Stimulated activated naive B cell treated with anti-CD40 and anti-IgM and Interleukin-4, amounts not matched to agents 10 μg/mL and 1 μg/mL and 100 μg/mL, for 72 hours (primary cell): Measurements from ENCODE around the gene WNT2B.

ENCODE experiments used
- ATAC-seq, 2 donors: fragments of 150-1000 bp; cut with Tn5 transposase; replicated peaks; 2 replicates each; pipeline ENCODE4 v1.10.0; 2021; ENCODE audit warnings: moderate library complexity in 1 of 2
- DNase-seq: peaks from one replicate; pipeline ENCODE4 v3.0.0; 2021
- H3K27ac Mint-ChIP-seq: one replicate; pipeline ENCODE4 v1.8.0; 2022; ENCODE audit warnings: mild to moderate bottlenecking, mixed read lengths
- H3K27me3 Mint-ChIP-seq, 2 donors: one replicate each; pipeline ENCODE4 v1.8.0; 2022; ENCODE audit warnings: mixed read lengths in 2 of 2
- H3K36me3 Mint-ChIP-seq, 2 donors: one replicate each; pipeline ENCODE4 v1.8.0; 2022; ENCODE audit warnings: mixed read lengths in 2 of 2, mild to moderate bottlenecking in 1 of 2
- H3K4me1 Mint-ChIP-seq, 2 donors: one replicate each; pipeline ENCODE4 v1.8.0; 2022; ENCODE audit warnings: mixed read lengths in 2 of 2, mild to moderate bottlenecking in 1 of 2
- H3K4me3 Mint-ChIP-seq, 2 donors: one replicate each; pipeline ENCODE4 v1.8.0; 2022; ENCODE audit warnings: mild to moderate bottlenecking in 2 of 2, mixed read lengths in 2 of 2, moderate library complexity in 1 of 2
- H3K9me3 Mint-ChIP-seq, 2 donors: one replicate each; pipeline ENCODE4 v1.8.0; 2022; ENCODE audit warnings: mixed read lengths in 2 of 2, mild to moderate bottlenecking in 1 of 2

Gene WNT2B

GRCh38 chr1:112544751-112545150, 36.0 kb downstream of the WNT2B start:
- Mint-ChIP-seq H3K27me3 (no peaks in the 10 kb centered on the region), H3K9me3 (no peaks in the 10 kb centered on the region), H3K36me3 (peaks cover 5 to 15% of the 10 kb centered on the region in 2 donors), H3K4me1 (no peaks in the 10 kb centered on the region), H3K4me3 (no peak overlapping the region), H3K27ac (no peak overlapping the region)
- ATAC-seq, result no peak
- DNase-seq, result no peak

GRCh38 chr1:112546076-112546475, 37.3 kb downstream of the WNT2B start:
- H3K4me3 Mint-ChIP-seq, result no peak overlapping the region
- no peaks in the 10 kb centered on the region for H3K27me3 Mint-ChIP-seq
- no peaks in the 10 kb centered on the region for H3K9me3 Mint-ChIP-seq
- H3K36me3 Mint-ChIP-seq, result peaks cover 4 to 5% of the 10 kb centered on the region in 2 donors
- no peaks in the 10 kb centered on the region for H3K4me1 Mint-ChIP-seq
- DNase-seq (no peak), ATAC-seq (no peak)
- no peak overlapping the region for H3K27ac Mint-ChIP-seq

DNA sequence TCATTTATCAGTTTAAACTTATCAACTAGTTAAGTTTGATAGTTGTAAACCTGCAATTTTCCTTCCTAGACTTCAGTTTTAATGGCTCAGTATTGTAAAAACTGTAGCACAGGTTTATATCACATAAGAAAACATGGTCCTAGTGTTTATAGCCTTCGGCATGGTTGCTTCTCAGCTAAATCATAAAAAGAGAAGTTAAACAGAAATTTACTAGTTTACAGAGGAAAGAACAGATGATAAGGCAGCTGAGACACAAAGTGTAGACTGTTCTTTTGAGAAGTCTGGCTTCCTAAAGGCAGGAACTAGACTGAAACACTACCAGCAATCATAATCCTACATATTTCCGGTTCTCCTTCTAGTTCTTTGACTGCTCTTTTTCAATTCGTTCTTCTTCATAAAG, 39.8 kb downstream of the WNT2B start:
- Mint-ChIP-seq H3K27ac (no peak overlapping the region), H3K36me3 (peaks cover 0 to 7% of the 10 kb centered on the region in 2 donors), H3K4me1 (no peaks in the 10 kb centered on the region), H3K27me3 (no peaks in the 10 kb centered on the region), H3K4me3 (no peak overlapping the region), H3K9me3 (no peaks in the 10 kb centered on the region)
- ATAC-seq, result no peak
- no peak for DNase-seq

GRCh38 chr1:112549590-112549989, 40.8 kb downstream of the WNT2B start:
- Mint-ChIP-seq H3K27ac (no peak overlapping the region), H3K4me1 (no peaks in the 10 kb centered on the region), H3K4me3 (no peak overlapping the region), H3K9me3 (no peaks in the 10 kb centered on the region), H3K27me3 (no peaks in the 10 kb centered on the region), H3K36me3 (peaks cover under 1 to 7% of the 10 kb centered on the region in 2 donors)
- ATAC-seq (no peak), DNase-seq (no peak)

DNA sequence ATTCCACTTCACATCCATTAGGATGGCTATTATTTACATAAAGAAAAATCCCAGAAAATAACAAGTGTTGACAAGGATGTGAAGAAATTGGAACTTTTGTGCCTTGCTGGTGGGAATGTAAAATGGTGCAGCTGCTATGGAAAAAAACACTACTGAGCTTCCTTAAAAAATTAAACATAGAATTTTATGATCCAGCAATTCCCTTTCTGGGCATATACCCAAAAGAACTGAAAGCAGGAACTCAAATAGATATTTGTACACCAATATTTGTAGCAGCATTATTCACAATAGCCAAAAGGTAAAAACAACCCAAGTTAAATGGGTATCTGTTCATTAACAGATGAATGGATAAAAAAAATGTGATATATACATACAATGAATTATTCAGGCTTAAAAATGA, 45.6 kb downstream of the WNT2B start:
- Mint-ChIP-seq H3K27me3 (no peaks in the 10 kb centered on the region), H3K4me1 (peaks cover 3 to 6% of the 10 kb centered on the region in 2 donors), H3K36me3 (peaks cover 3 to 13% of the 10 kb centered on the region in 2 donors), H3K4me3 (no peak overlapping the region), H3K9me3 (no peaks in the 10 kb centered on the region), H3K27ac (no peak overlapping the region)
- no peak for DNase-seq
- ATAC-seq, result no peak

DNA sequence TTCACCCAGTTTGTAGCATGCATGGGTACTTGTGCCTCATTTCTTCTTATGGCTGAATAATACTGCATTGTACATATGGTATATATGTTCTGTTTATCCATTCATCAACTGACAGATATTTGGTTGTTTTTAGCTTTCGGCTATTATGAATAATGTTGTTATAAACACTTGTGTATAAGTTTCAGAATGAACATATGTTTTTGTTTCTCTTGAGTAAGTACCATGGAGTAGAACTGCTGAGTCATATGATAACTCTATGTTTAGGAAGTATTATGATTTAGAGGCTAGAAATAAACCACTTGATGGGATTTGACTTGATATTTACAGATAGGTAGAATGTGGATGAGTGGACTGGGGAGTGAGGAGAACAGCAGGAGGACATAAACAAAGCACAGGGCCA, 48.6 kb downstream of the WNT2B start:
- Mint-ChIP-seq H3K4me1 (peaks cover 3 to 6% of the 10 kb centered on the region in 2 donors), H3K9me3 (no peaks in the 10 kb centered on the region), H3K4me3 (no peak overlapping the region), H3K36me3 (peaks cover 5 to 13% of the 10 kb centered on the region in 2 donors), H3K27me3 (no peaks in the 10 kb centered on the region), H3K27ac (no peak overlapping the region)
- DNase-seq (no peak), ATAC-seq (no peak)

DNA sequence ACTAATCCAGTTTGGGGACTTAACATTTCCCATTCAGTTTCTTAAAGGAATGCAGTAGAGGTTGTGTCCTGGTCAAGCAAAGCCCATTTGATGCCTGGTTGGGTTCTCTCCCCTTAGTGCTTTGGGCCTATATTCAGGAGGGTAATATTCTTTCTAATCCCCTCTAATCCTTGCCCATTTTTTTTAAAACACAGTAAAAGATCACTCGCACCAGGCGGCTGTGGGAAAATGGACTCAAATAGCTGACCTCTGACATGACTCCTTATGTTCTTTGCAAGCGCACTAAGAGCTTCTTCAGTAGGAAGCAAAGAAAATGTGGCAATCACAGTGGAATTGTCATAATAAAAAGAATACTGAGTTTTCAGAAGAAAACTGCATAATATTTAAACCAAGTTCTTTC, 49.9 kb downstream of the WNT2B start:
- ATAC-seq (no peak), DNase-seq (no peak)
- Mint-ChIP-seq H3K9me3 (no peaks in the 10 kb centered on the region), H3K4me1 (peaks cover 3 to 6% of the 10 kb centered on the region in 2 donors), H3K4me3 (no peak overlapping the region), H3K36me3 (peaks cover 4 to 13% of the 10 kb centered on the region in 2 donors), H3K27me3 (no peaks in the 10 kb centered on the region), H3K27ac (no peak overlapping the region)

GRCh38 chr1:112563341-112563740, 54.6 kb downstream of the WNT2B start:
- H3K27ac Mint-ChIP-seq, result no peak overlapping the region
- DNase-seq (no peak), ATAC-seq (no peak)
- peaks cover 0 to 3% of the 10 kb centered on the region in 2 donors for H3K4me1 Mint-ChIP-seq
- no peaks in the 10 kb centered on the region for H3K9me3 Mint-ChIP-seq
- H3K4me3 Mint-ChIP-seq, result no peak overlapping the region
- H3K27me3 Mint-ChIP-seq, result no peaks in the 10 kb centered on the region
- peaks cover 8 to 13% of the 10 kb centered on the region in 2 donors for H3K36me3 Mint-ChIP-seq

DNA sequence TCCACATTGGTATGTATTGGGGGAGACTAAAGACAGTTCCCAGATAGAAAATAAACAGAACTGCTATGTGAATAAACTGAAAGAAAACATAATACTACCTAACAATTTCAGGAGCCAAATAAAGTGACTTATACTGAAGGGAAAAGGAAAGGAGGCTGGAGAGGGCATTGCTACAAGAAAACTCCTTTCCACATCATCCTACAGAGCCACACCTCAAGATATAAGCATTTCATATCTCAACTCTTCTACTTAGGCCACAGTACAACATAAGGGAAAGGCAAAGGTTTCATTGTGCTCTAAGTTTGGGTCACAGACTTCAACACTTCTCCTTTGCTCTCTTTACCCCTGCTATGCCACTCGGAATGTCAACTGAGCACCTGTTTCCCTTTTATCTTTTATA, 55.3 kb downstream of the WNT2B start:
- no peaks in the 10 kb centered on the region for H3K9me3 Mint-ChIP-seq
- peaks cover 0 to 3% of the 10 kb centered on the region in 2 donors for H3K4me1 Mint-ChIP-seq
- peaks cover 8 to 14% of the 10 kb centered on the region in 2 donors for H3K36me3 Mint-ChIP-seq
- no peak for DNase-seq
- H3K27ac Mint-ChIP-seq, result no peak overlapping the region
- ATAC-seq, result no peak
- H3K4me3 Mint-ChIP-seq, result no peak overlapping the region
- no peaks in the 10 kb centered on the region for H3K27me3 Mint-ChIP-seq

DNA sequence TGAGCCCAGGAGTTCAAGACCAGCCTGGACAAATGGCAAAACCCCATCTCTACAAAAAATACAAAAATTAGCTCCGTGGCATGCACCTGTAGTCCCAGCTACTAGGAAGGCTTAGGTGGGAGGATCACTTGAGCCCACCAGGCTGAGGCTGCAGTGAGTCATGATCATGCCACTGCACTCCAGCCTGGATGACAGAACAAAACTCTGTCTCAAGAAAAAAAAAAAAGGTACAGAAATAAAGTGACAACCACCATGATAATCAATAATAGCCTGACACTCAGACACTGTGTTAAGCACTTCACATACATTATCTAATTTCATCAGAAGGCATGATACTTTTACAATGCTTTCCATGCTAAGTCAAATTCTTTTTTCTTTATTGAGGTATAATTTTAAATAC, 57.0 kb downstream of the WNT2B start:
- Mint-ChIP-seq H3K9me3 (no peaks in the 10 kb centered on the region), H3K27ac (no peak overlapping the region), H3K36me3 (peaks cover 9 to 16% of the 10 kb centered on the region in 2 donors), H3K4me1 (peaks cover 0 to 3% of the 10 kb centered on the region in 2 donors), H3K27me3 (no peaks in the 10 kb centered on the region), H3K4me3 (no peak overlapping the region)
- DNase-seq (no peak), ATAC-seq (no peak)

DNA sequence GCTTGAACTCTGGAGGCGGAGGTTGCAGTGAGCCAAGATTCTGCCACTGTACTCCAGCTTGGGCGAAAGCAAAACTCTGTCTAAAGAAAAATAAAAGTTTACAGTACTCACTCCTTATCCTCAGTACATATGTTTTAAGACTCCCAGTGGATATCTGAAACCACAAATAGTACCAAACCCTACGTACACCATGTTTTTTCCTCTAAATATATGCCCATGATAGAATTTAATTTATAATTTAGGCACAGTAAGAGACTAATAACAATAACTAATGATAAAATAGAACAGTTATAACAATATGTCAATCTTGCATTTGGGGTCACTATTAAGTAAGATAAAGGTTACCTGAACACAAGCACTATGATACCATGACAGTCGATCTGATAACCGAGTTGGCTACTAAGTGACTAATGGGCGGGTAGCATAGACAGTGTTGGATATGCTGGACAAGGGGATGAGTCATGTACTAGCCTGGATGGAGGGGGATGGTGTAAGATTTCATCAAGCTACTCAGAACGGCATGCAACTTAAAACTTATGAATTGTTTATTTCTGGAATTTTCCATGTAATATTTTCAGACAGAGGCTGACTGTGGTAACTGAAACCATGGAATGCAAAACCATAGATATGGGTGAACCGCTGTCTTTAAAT, 66.5 kb downstream of the WNT2B start:
- no peak for DNase-seq
- H3K4me1 Mint-ChIP-seq, result no peaks in the 10 kb centered on the region
- H3K9me3 Mint-ChIP-seq, result no peaks in the 10 kb centered on the region
- peaks cover 18 to 38% of the 10 kb centered on the region in 2 donors for H3K36me3 Mint-ChIP-seq
- H3K4me3 Mint-ChIP-seq, result no peak overlapping the region
- H3K27ac Mint-ChIP-seq, result no peak overlapping the region
- H3K27me3 Mint-ChIP-seq, result no peaks in the 10 kb centered on the region
- ATAC-seq, result no peak

GRCh38 chr1:112576240-112576639, 67.5 kb downstream of the WNT2B start:
- no peak overlapping the region for H3K4me3 Mint-ChIP-seq
- DNase-seq (no peak), ATAC-seq (no peak)
- H3K36me3 Mint-ChIP-seq, result peaks cover 19 to 41% of the 10 kb centered on the region in 2 donors
- H3K4me1 Mint-ChIP-seq, result no peaks in the 10 kb centered on the region
- H3K27ac Mint-ChIP-seq, result no peak overlapping the region
- H3K27me3 Mint-ChIP-seq, result no peaks in the 10 kb centered on the region
- no peaks in the 10 kb centered on the region for H3K9me3 Mint-ChIP-seq
